GM19025 (cell line): Measurements from ENCODE around the gene ZNF526.
A peak's percentile ranks its signal among the peaks of the same experiment; 100 is the strongest.

Experiments used
- ATAC-seq: cut with Tn5 transposase; IDR thresholded peaks from one replicate; pipeline ENCODE4 v1.9.1; 2021; ENCODE audit warnings: mild to moderate bottlenecking, low read depth, moderate library complexity; ENCODE audit not compliant: unreplicated experiment

ZNF526 gene

GRCh38 chr19:42244347-42245220 is 24.5 kb downstream of the ZNF526 start:
- peak; percentile 33 for ATAC-seq

GRCh38 chr19:42245231-42245630 is 25.1 kb downstream of the ZNF526 start:
- no peak for ATAC-seq

- ATAC-seq: no peak
Measured at GRCh38 chr19:42246143-42246921, 26.2 kb downstream of the ZNF526 start.

GRCh38 chr19:42246922-42247639 is 27.0 kb downstream of the ZNF526 start:
- no peak for ATAC-seq

DNA sequence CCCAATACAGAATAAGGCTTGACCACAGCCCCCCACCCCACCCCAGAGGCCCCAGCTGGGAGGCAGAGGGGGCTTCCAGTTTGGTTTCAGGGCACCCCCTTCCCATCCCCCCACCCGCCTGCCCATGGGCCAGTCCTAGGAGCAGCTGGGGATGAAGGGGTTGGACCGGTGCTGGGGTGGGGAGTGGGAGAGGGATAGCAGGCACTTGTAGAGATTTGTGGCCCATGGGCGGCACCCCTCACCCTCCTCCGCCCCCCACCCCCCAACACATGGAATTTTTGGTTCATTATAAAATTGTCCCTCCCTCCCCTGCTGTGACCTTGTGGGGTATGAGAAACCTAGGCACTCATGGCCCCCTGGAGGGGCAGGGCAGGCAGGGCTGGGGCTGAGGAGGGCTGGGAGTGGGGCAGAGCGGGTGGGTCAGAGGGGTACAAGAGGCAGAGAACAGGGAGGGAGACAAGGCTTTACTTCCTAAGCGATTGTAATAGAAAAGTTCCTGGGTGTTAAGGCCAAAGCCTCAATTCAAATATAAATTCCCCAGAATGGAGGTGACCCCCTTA is 27.6 kb downstream of the ZNF526 start:
- ATAC-seq: no peak

DNA sequence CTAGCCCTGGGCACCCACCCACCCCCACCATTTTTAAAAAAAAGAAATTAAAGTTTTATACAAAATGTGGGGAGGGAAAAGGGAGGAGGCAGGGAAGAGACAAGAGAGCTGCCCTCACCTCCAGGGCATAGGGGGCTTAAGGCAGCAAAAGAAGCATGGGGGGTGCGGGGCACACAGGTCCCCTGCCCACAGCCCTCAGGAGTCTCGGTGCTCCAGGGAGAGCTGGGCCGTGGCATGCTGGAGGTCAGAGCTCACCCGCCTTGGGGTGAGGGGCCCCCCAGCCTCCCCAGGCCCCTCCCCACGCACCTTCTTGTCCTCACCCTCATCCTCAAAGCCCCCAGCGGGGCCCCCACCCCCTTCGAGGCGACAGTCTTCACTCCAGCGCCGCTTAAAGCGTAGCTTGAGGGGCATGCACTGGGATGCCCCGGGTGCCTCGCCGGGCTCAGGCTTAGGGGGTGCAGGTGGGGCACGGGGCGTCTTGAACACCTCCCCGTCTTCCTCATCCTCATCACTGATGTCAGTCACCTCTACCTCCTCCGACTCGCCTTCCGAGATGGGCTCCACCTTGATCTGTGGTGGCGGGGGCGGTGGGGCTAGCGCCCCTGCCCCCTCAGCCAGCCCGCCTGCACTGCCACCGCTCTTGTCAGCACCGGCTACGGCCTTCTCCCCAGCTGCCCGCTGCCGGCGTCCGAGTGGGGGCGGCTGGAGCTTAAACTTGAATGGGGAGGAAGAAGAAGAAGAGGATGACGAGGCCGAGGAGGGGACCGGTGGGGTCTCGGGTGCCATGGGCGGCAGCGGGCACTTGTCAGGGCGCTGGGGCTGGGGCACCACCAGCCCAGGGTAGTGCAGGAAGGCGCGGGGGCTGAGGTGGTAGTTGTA is 28.4 kb downstream of the ZNF526 start:
- no peak for ATAC-seq

GRCh38 chr19:42249149-42249750 is 29.1 kb downstream of the ZNF526 start:
- no peak for ATAC-seq

GRCh38 chr19:42249769-42250168 is 29.7 kb downstream of the ZNF526 start:
- ATAC-seq: no peak

- no peak for ATAC-seq
Measured at GRCh38 chr19:42250183-42250665, 30.1 kb downstream of the ZNF526 start.

GRCh38 chr19:42250666-42251531 is 30.8 kb downstream of the ZNF526 start:
- no peak for ATAC-seq

- ATAC-seq: no peak
Measured at GRCh38 chr19:42251572-42252358, 31.7 kb downstream of the ZNF526 start.

DNA sequence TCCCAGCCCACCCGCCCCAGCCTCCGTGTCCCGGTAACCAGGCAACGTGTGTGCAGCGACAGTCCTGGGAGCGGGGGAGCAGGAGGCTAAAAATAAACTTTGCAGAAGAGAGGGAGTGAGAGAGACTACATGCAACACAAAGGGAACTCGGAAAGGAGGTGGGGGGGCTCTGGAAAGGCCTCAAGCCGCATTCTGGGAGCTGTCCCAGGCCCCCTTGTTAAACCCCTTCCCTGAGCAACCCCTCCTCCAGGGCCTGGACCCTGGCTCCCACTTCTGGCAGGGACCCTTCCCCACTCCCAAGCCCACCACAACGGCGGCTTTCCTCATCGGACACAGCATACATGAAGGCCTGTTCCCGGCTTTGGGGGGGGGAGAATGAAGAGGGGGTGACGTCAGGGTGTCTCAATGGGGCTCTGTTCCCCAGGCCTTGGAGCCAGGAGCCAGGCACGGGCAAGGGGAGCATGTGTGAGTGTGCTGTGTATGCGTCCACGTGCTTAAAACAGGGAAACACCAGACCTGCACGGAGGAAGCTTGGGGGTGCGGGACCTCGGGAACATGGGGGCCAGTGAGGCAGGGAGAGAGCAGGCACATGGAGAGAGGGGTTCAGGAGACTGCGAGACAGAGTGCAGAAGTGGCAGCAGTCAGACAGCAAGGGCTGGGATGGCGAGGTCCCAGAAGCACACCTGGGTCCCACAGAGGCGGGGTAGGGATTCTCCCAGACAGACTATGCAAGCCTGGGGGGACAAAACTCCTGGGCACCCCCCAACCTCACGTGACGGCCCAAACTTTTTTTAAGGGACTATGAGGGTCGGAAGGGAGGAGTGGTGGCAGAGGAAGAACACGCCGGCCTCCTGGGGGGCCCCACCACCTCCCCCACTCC is 32.5 kb downstream of the ZNF526 start:
- ATAC-seq: no peak

DNA sequence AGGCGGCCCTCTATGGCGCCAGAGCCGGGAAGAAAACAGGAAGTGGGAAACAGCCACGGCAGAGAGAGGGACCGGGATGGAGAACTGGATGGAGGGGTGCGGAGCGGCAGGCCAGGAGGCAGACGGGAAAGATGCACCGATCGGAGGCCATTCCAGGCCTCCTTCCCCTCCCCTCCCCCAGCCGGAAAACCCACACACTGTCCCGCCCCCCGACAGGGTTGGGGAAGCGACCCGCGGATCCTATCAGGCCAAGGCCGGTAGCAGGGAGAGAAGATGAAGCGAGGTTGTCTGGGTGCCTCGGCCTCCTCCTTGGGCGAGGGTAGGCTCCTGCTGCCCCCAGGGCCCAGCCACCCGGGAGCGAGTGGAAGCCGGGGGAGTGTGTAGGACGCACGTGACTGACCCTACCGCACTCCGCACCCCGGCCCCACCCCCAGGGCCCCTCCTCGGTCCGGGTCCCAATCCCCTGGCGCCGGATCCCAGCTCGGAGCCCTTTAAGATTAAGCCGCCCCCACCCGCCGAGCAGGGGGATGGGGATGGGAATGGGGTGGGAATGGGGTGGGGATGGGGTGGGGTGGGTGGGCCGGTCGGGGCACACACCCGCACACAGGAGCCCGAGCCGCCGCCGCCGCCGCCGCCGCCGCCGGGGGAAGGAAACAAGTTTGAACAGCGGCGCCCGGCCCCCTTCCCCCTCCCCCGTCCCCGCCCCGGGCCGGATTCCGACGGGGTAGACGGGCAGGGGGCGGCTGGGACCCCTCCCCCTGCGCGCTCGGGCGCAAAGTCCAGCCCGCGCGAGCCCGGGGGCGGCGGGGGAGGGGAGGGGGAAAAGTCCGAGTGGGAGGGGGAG is 33.4 kb downstream of the ZNF526 start:
- no peak for ATAC-seq

- no peak for ATAC-seq
Measured at GRCh38 chr19:42254089-42254849, 34.2 kb downstream of the ZNF526 start.
